HG02870 (cell line): ENCODE results near the gene C13orf42.

ENCODE experiments used
- ATAC-seq: cut with Tn5 transposase; IDR thresholded peaks from one replicate; pipeline ENCODE4 v1.9.1; 2021; ENCODE audit warnings: mild to moderate bottlenecking, moderate library complexity; ENCODE audit not compliant: unreplicated experiment

The C13orf42 gene

GRCh38 chr13:51067210-51067701 is 43.8 kb downstream of the C13orf42 start:
- ATAC-seq = no peak

- no peak for ATAC-seq
Measured at GRCh38 chr13:51066091-51066831, 44.8 kb downstream of the C13orf42 start.

- no peak for ATAC-seq
Measured at GRCh38 chr13:51065372-51066090, 45.5 kb downstream of the C13orf42 start.

DNA sequence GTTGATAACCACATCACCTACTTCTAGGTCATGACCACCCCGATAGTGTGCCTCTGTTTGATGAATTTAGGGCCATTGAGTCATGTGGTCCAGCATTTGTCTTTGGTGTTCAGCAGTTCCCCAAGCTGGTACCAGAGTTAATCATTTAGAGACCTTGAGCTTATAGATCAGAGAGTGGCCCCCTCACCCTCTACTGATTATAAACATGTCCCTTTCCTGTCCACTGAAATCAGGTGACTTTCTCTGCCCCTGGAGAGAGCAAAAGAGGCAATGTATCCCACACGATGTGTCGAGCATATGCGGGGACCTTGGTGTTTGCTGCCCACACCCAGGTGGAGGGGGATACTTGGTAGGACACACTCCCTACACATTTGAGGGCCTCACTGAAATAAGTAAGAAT is 46.3 kb downstream of the C13orf42 start:
- ATAC-seq = no peak

DNA sequence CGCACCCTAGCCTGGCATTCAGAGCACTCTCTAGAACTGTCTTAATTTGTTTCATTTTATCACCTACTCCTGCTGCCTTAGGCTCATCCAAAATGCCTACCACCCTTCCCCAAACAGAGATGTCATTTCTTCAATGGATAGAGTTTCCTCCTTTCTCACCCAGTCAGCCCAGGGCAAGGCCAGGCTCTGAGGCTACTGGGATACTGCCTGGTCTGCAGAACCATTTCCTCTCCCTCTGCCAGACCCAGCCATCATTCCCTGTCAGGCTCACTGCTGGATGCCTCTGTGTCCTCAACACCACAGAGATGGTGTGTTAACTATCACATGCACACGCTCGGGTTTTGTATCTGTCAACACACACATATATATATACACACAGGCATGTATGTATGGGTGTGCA is 47.2 kb downstream of the C13orf42 start:
- no peak for ATAC-seq

DNA sequence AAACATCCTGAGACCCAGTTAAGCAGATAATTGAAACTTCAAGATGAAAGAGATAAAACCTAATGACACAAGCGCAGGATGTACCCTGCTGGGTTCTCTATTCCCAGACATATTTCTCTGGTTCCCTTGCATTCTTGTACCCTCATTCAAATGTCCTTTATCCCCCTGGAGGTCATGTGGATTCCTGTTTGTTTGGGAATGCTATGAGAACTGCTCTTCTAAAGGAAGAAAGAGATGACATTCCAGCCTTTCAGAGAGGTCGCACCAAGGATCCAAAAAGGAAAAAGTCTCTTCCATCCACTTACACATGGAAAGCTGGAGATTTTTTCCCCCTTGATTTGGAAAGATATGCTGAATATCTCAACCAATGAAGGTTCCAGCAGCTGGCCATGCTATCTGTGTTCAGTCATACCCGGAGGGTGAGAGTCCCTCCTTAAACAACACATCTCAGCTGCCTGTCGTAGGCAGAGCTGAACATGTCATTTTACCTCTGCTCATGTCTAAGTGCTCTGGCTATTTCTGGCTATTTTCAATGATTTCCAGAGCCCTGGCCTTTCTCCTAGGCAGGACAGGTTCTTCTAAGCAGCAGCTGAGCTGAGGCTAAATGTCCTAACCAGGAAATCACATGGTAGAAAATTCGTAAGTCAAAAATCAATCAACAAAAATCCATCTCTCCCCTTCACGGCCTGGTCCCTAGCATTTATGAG is 52.5 kb downstream of the C13orf42 start:
- ATAC-seq = no peak

- ATAC-seq = no peak
Measured at GRCh38 chr13:51057906-51058305, 53.2 kb downstream of the C13orf42 start.

GRCh38 chr13:51057001-51057400 is 54.1 kb downstream of the C13orf42 start:
- ATAC-seq = no peak

DNA sequence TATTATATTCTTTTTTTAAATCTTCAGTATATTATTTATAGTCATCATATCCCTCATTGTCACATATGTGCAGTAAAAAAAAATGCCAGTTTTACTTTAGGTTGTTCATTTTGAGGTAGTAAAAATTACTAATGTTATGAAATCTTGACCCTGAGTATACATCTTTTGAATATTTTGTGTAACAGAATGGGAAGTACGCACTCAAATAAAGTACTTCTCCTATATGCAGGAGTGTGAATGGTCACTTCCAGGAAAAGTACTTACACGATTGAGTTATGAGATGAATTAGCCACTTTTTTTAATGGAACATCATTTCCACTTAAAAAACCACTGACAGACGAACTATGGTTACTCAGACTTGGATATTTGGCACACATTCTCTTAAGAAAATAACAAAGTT is 58.5 kb downstream of the C13orf42 start:
- no peak for ATAC-seq

DNA sequence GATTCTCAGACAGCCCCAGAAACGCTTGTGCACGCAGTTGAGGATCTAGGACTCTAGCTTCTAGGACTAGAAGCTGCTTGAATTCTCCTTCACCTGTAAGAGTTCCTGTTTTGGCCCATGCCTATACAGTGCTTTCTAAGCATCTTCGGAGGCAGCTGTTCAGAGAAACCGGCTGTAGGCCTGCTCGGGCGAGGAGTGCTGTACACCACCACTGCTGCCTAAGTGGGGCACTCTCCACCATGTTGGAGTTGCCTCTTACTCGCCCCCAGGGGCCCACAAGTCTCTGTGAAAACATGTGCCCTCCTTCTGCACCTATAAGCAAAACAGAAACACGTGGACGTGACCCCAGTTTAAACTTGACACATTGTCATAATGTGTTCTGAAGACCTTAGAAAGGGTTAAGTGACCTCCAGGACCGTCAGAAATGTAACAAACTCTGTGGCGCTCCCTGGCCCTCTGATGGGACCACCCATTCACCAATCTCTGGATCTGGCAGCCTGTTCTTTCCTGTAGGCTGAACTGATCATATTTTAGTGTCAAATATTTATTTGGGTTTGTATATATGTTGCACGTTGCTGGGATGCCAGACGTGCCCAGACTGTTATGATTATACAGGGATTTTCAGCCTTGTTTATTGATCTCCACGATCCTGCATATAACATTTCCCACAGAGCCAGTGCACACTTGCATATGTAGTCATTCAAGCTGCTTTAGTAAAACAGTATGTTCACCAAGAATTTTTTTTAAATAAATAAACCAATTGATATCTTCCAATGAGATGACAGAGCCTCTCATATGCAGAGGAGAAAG is 60.8 kb downstream of the C13orf42 start:
- ATAC-seq = no peak

- no peak for ATAC-seq
Measured at GRCh38 chr13:51048616-51049015, 62.5 kb downstream of the C13orf42 start.

DNA sequence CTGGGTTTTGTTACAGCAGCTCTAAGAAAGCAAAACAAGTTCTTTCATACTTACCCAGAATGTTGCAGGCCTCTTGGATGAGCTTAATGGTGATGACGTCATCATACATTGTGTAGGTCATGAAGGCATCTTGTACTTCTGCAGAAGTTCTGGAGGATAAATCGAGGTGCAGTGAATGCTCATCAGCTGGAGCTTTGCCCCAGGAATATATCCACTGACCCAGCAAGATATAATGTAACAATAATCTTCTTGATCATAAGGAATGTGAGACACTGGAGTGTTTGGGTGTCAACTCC is 63.0 kb downstream of the C13orf42 start:
- ATAC-seq = no peak

DNA sequence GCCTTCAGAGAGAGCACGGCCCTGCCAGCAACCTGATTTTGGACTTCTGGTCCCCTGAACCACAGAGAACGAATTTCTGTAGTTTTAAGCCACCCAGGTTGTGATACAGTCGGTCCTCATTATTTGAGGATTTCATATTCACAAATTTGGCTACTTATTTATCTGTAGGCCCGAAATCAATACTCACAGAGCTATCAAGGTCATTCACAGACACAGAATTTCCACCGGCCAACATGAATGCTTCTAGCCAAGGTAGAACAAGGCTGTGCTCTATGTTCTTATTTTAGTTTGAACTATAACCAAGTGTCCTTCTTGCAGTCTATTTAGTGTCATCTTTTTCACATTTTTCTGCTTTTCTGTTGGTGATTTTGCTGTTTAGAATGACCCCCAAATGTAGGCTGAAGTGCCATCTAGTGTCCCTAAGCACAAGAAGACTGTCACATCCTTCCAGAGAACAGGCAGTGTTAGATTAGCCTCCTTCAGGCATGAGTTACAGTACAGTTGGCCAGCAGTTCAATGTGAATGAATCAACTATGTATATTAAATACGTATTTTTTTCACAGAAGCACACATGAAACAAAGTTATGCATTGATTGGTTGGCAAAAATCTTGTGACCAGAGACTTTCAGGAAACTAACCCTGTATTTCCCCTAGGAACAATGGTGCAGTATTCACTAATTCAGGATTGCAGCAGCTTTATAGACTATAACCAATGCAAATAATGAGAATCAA is 63.5 kb downstream of the C13orf42 start:
- no peak for ATAC-seq

DNA sequence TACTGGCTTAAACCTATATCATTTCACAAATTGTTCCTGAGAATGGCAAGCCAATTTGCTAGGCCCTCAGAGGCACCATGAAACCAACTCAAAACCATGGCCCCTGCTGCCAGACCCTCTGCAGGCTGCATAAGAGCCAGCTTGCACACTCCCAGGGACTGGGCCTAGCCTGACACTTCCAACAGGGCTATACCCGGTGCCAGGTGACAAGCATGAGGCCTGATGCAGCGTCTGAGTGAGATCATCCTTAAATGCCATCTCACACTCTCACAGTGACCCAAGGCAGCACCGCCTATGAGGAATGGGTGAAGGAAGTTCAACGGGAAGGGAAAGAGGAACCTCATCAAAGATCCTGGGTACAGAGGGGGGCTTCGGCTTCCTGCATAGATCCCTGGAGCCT is 65.6 kb downstream of the C13orf42 start:
- ATAC-seq = no peak

DNA sequence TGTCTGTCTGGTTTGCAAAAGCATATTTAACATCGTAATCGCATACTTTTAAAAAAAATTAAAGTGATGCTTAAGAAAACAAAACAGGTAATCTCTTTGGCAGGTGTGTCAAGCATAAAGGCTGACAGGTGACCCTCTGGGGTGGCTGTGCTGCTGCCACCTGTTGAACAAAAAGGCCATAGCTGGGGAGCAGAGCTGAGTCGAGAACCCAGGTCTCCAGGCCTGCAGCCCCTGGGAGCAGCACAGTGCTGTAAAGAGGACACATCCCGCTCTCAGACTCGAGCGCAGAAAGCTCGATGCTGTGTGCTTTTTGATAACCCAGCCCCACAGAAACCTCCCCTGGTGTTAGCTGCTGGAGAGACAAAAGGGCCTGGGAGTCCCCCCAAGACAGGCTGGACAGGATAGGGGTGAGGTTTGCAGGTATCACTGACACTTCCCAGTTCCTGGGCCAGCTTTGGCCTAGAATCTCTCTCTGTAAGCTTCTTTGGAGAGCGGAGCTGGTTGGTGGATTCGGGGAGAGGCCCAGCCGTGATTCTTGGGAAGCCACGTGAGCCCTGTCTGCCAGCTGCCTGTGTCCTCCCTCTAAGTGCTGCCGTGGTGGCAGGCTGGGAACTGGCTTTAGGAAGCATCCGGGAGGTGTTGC is 66.9 kb downstream of the C13orf42 start:
- no peak for ATAC-seq

GRCh38 chr13:51043310-51043709 is 67.8 kb downstream of the C13orf42 start:
- ATAC-seq = no peak

- ATAC-seq = no peak
Measured at GRCh38 chr13:51041710-51042109, 69.4 kb downstream of the C13orf42 start.

DNA sequence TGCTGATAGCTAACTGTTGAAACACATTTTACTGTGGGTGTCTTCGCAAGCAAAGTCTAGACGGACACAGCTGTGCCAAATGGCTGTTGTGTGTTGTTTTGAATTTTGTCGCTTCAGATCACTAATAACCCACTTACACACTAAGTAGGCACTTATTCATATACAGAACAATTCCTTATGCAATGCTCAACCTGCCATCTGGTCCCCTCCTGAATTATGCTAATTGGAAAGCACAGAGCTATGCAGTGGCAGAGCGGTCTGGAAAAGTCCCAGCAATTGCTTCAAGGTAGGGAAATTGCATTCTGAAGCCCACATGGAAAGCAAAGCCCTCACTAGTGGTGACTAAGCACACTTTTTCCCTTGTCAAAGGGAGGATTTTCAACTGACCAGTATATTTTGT is 69.9 kb downstream of the C13orf42 start:
- no peak for ATAC-seq

GRCh38 chr13:51040431-51040830 is 70.6 kb downstream of the C13orf42 start:
- ATAC-seq = no peak

DNA sequence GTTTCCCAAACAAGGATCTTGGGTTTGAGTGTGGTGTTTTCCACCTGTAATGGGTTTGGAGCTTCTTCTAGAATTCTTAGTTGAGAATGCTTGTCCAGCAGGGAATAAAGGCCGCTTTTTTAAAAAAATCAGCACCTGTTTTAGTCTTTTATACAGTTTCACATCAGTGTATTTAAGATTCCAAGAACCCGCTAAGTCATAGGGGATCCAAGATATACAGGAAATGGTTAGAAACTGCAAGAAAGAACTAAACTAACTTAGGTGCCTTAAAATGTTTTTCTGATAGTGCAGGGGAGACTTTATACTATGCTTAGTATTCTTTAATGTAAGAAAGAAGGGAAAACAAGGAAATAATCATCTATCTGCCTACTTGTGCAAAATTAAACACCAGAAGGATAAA is 74.7 kb downstream of the C13orf42 start:
- ATAC-seq = no peak
